Gastroesophageal sphincter (tissue), 4 donors: ENCODE results near the gene C4B. TPM values are rescaled to one million over a fixed set of nuclear protein-coding genes. Genes with fewer than 3 reads are reported as not detected.
"Not testable (repeated sequence)": the region's sequence is repeated elsewhere in the genome, so short reads cannot be mapped to it uniquely, and the experiment has no call there.

Source experiments
- ATAC-seq: fragments of 150-250 bp; one replicate; pipeline ENCODE4 v1.9.1; 2016; ENCODE audit warnings: mild to moderate bottlenecking, moderate library complexity
- H3K27ac ChIP-seq, 4 donors: fragments of 200-600 bp; sonication (generic) in 3 of 4; 1 replicate in 3 of 4; 2 replicates in 1 of 4; pipeline ENCODE4 v1.5.1; 2016 to 2019
- H3K27me3 ChIP-seq: fragments of 200-600 bp; sonication (generic); one replicate; pipeline ENCODE4 v1.5.1; 2019
- H3K36me3 ChIP-seq, 2 donors: fragments of 200-600 bp; sonication (generic); one replicate each; pipeline ENCODE4 v1.5.1; 2019; ENCODE audit warnings: control low read depth in 1 of 2
- H3K4me1 ChIP-seq, 3 donors: fragments of 200-600 bp; sonication (generic); 1 replicate in 2 of 3; 2 replicates in 1 of 3; pipeline ENCODE4 v1.5.1; 2016 to 2019; ENCODE audit warnings: control low read depth in 2 of 3
- H3K4me3 ChIP-seq, 2 donors: fragments of 200-600 bp; sonication (generic); one replicate each; pipeline ENCODE4 v1.5.1; 2019; ENCODE audit warnings: mild to moderate bottlenecking in 1 of 2, moderate library complexity in 1 of 2
- H3K9me3 ChIP-seq, 3 donors: fragments of 200-600 bp; sonication (generic); one replicate each; pipeline ENCODE4 v1.5.1; 2017 to 2019; ENCODE audit warnings: control low read depth in 2 of 3
- CTCF ChIP-seq, 4 experiments: fragments of 200-600 bp in 2 of 4; fragments of 450-650 bp in 2 of 4; sonication (generic) in 1 of 4; IDR thresholded peaks; one replicate each; pipeline ENCODE4 v1.5.1; 2017 to 2019; ENCODE audit warnings: antibody characterized with exemption in 4 of 4, mild to moderate bottlenecking in 2 of 4, moderate library complexity in 2 of 4
- EP300 ChIP-seq: sonication (generic); formaldehyde crosslinking; IDR thresholded peaks from one replicate; pipeline ENCODE4 v1.6.1; 2017; ENCODE audit warnings: antibody characterized with exemption, mild to moderate bottlenecking
- POLR2A ChIP-seq, 2 donors: fragments of 450-650 bp; IDR thresholded peaks; one replicate each; pipeline ENCODE4 v1.6.1; 2017; ENCODE audit warnings: antibody characterized with exemption in 2 of 2, mild to moderate bottlenecking in 2 of 2, moderate library complexity in 1 of 2
- POLR2AphosphoS5 ChIP-seq: sonication (generic); formaldehyde crosslinking; IDR thresholded peaks from one replicate; pipeline ENCODE4 v1.6.1; 2017; ENCODE audit warnings: antibody characterized with exemption
- WGBS, 2 donors: methylation state at CpG; one replicate each; pipeline ENCODE4 v1.1.5; 2018; ENCODE audit warnings: low coverage in 1 of 2; 5-methylcytosine and 5-hydroxymethylcytosine counted together
- total RNA-seq, 4 donors: library from RNA; depleted of rRNA; stranded (reverse); fragments of >200 nt; gene quantifications; one replicate each; pipeline ENCODE4 v1.1.0, GENCODE V29; 2016

The C4B gene
- total RNA-seq, 4 donors from 2014 or later, result 45.6 to 259 (median 82.1) TPM

DNA sequence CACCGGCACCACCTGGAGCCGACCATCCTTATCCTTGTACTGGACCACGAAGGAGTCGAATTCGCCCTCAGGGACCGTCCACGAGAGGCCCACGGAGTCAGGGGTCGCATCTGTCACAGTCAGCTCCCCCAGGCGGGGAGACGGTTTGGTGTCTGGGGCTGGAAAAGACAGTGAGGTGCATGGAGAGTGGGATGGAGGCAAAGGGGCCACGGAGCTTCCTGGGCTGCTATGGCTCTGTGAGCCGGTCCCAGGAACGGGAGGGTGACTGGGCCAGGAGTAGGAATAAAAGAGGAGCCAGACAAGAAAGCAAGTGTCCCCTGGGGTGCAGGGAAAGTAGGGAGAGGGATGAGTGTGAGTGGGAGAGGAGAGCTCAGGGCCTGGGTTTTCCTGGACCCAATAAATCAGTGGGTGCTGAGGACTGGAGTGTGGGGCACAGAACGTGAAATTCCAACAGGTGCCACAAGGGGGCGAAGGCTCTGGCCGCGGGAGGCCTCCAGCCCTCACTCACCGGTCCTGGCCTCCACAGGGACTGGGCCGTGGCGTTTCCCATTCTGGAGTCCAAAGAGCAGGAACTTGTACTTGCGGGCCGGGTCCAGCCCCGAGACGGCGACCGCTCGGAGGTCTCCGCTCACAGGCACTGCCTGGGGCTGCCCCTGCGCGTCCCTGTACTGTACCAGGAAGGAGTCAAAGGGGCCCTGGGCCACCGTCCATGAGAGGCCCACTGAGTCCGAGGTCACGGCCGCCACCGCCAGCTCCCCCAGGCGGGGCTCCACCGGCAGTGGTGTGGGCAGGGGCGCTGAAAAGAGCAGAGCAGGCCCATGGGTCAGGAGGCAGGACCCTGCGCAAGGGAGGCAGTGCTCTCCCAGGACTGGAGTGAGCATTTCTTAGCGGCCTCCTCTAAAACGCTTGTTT is 33.5 kb downstream of the C4B start:
- Histone ChIP-seq H3K36me3 (peaks cover 0 to 19% of the 10 kb centered on the region in 2 donors), H3K4me1 (peaks cover 0 to 42% (median 24%) of the 10 kb centered on the region in 3 donors), H3K27ac (peak overlapping the region in 3 of 4 donors; percentile 80 to 84 (median 81)), H3K4me3 (no peak overlapping the region), H3K27me3 (no peaks in the 10 kb centered on the region), H3K9me3 (no peaks in the 10 kb centered on the region)
- TF ChIP-seq CTCF (IDR thresholded peaks at IDR 0.05), result peak in 3 of 4 experiments; percentile 88
- TF ChIP-seq POLR2A (IDR thresholded peaks at IDR 0.05), result no peak
- no peak for TF ChIP-seq EP300
- TF ChIP-seq POLR2AphosphoS5, result no peak
- WGBS, 2 donors, result 27% methylated on average over 8 of the region's 42 CpGs; no CpG with 5 or more reads in 1 of the 2 donors
- ATAC-seq, result peak; percentile 63

DNA sequence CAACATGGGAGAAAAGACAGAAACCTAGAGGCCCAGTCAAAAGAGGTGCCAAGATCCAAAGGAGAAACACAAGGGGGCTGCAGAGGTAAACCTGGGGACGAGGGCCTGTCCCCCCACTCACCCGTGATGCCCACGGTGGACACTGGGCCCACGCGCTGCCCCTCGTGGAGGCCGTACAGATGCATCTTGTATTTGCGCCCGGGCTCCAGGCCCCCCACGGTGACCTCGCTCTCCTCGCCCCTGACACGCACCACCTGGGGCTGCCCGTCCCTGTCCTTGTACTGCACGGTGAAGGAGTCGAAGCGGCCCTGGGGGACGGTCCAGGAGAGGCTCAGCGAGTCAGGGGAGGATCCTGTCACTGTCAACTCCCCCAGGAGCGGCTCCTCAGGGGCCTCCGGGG is 34.6 kb downstream of the C4B start:
- H3K27me3 ChIP-seq, H3K9me3 ChIP-seq, H3K4me3 ChIP-seq, ATAC-seq: not testable (repeated sequence)
- peaks cover 0 to 42% (median 24%) of the 10 kb centered on the region in 3 donors for H3K4me1 ChIP-seq
- peak overlapping the region in 3 of 4 donors; percentile 53 to 80 (median 54) for H3K27ac ChIP-seq
- WGBS, 2 donors, result 90 to 100% methylated on average over 3 to 9 of the region's 21 CpGs
- peaks cover 0 to 22% of the 10 kb centered on the region in 2 donors for H3K36me3 ChIP-seq

DNA sequence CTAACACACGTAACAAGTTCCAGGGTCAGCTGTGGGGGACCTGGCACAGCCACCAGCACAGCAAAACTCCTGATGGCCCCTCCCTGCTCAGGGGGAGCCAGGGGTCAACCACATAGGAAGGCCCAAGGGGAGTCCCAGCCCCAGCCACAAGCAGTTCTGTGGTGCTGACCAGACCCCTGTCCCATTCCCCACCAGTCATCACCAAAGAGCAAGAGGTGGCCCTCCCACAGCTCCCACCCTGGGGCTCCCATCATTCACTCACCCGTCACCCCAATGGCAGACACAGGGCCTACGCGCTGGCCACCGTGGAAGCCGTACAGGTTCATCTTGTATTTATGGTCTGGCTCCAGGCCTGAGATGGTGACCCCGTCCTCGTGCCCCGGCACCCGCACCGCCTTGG is 35.1 kb downstream of the C4B start:
- peaks cover 0 to 27% of the 10 kb centered on the region in 2 donors for H3K36me3 ChIP-seq
- H3K27me3 ChIP-seq, ATAC-seq, H3K4me3 ChIP-seq, H3K9me3 ChIP-seq: not testable (repeated sequence)
- peak overlapping the region in 3 of 4 donors; percentile 53 to 80 (median 54) for H3K27ac ChIP-seq
- peaks cover 0 to 42% (median 24%) of the 10 kb centered on the region in 3 donors for H3K4me1 ChIP-seq
- WGBS, 2 donors, result no CpG with 5 or more reads among the region's 11 CpGs

DNA sequence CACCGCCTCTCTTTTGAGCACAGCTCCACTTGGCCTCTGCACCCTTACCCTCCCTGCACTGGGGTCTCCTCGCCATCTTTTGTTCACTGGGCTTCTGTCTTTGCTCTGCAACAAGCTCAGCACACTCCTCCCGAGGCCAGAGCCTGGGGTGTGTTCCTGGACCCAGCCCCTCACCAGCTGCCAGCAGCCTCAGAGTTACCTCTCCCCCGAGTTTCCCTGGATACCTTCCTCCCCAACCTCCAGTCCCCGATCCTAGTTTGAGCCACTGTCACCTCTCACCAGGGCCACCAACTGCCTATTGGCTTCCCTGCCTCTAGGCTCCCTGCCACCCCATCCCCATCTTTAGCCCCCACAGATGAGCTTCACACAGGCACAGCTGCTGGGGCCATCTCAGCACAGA is 36.0 kb downstream of the C4B start:
- Histone ChIP-seq H3K27ac (peak overlapping the region in 1 of 4 donors; percentile 53), H3K4me1 (peaks cover 0 to 42% (median 24%) of the 10 kb centered on the region in 3 donors), H3K9me3 (no peaks in the 10 kb centered on the region), H3K27me3 (no peaks in the 10 kb centered on the region), H3K36me3 (peaks cover 0 to 34% of the 10 kb centered on the region in 2 donors), H3K4me3 (no peak overlapping the region)
- TF ChIP-seq POLR2AphosphoS5, result no peak
- no peak for TF ChIP-seq EP300
- TF ChIP-seq CTCF (IDR thresholded peaks at IDR 0.05), result no peak
- no peak for TF ChIP-seq POLR2A (IDR thresholded peaks at IDR 0.05)
- ATAC-seq, result no peak
- 50 to 68% methylated on average over 2 to 5 of the region's 5 CpGs for WGBS, 2 donors

GRCh38 chr6:32052626-32053025 is 38.0 kb downstream of the C4B start:
- H3K36me3 ChIP-seq, result peaks cover 0 to 43% of the 10 kb centered on the region in 2 donors
- H3K4me3 ChIP-seq, H3K27ac ChIP-seq, ATAC-seq, H3K27me3 ChIP-seq, H3K9me3 ChIP-seq: not testable (repeated sequence)
- 96% methylated on average over 3 of the region's 20 CpGs; no CpG with 5 or more reads in 1 of the 2 donors for WGBS, 2 donors
- H3K4me1 ChIP-seq, result peaks cover 0 to 22% (median 8%) of the 10 kb centered on the region in 3 donors

DNA sequence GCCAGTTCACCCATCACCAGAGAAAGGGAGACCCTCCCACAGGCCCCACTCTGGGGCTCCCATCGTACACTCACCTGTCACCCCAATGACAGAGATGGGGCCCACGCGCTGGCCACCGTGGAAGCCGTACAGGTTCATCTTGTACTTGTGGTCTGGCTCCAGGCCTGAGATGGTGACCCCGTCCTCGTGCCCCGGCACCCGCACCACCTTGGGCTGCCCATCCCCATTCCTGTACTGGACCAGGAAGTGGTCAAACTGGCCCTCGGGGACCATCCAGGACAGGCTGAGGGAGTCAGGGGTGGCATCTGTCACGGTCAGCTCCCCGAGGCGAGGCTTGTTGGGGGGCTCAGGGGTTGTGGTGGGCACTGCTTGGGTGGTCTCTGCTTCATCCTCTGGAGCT is 38.7 kb downstream of the C4B start:
- H3K4me3 ChIP-seq, ATAC-seq, H3K9me3 ChIP-seq, H3K27me3 ChIP-seq: not testable (repeated sequence)
- no CpG with 5 or more reads among the region's 13 CpGs for WGBS, 2 donors
- Histone ChIP-seq H3K36me3 (peaks cover 0 to 47% of the 10 kb centered on the region in 2 donors), H3K4me1 (peaks cover 0 to 22% (median 1%) of the 10 kb centered on the region in 3 donors), H3K27ac (peak overlapping the region in 1 of 4 donors; percentile 12)

DNA sequence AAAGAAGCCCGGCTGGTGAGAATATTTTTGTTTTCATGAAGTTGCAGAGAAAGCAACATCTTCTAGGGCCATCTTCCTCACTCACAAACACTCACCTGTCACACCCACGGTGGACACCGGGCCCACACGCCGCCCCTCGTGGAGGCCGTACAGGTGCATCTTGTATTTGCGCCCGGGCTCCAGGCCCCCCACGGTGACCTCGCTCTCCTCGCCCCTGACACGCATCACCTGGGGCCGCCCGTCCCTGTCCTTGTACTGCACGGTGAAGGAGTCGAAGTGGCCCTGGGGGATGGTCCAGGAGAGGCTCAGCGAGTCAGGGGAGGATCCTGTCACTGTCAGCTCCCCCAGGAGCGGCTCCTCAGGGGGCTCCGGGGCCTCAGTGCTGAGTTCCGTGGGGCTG is 41.2 kb downstream of the C4B start:
- H3K4me3 ChIP-seq, ATAC-seq, H3K9me3 ChIP-seq, H3K4me1 ChIP-seq, H3K27me3 ChIP-seq, H3K27ac ChIP-seq: not testable (repeated sequence)
- H3K36me3 ChIP-seq, result peaks cover 0 to 57% of the 10 kb centered on the region in 2 donors
- no CpG with 5 or more reads among the region's 21 CpGs for WGBS, 2 donors
